ENCODE results near the gene OBSL1. TPM values are rescaled to one million over a fixed set of nuclear protein-coding genes. Genes with fewer than 3 reads are reported as not detected.

OBSL1 gene
- total RNA-seq, 1 experiment from 2014 or later, result 76.5 TPM

- no TSS peak for BruUV-seq (replicated peaks)
- CTCF ChIA-PET, result interaction anchor here (1.0 to 3.9 kb wide), 11 partner anchors 10 to 50 kb away, joined by 3 to 35 read pairs (median 8); partner anchors contain the start of gene GMPPA
- TF ChIP-seq, protein P1, sequence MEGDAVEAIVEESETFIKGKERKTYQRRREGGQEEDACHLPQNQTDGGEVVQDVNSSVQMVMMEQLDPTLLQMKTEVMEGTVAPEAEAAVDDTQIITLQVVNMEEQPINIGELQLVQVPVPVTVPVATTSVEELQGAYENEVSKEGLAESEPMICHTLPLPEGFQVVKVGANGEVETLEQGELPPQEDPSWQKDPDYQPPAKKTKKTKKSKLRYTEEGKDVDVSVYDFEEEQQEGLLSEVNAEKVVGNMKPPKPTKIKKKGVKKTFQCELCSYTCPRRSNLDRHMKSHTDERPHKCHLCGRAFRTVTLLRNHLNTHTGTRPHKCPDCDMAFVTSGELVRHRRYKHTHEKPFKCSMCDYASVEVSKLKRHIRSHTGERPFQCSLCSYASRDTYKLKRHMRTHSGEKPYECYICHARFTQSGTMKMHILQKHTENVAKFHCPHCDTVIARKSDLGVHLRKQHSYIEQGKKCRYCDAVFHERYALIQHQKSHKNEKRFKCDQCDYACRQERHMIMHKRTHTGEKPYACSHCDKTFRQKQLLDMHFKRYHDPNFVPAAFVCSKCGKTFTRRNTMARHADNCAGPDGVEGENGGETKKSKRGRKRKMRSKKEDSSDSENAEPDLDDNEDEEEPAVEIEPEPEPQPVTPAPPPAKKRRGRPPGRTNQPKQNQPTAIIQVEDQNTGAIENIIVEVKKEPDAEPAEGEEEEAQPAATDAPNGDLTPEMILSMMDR (IDR thresholded peaks at IDR 0.05; ENCODE audit: unreplicated experiment), result no peak
- Mint-ChIP-seq H3K9me3 (ENCODE audit: low read depth, unreplicated experiment) (no peaks in the 10 kb centered on the region), H3K36me3 (ENCODE audit: insufficient read depth, unreplicated experiment) (peaks cover 38% of the 10 kb centered on the region), H3K4me3 (ENCODE audit: low read depth, unreplicated experiment) (peak overlapping the region; percentile 79), H3K27me3 (ENCODE audit: unreplicated experiment) (peaks cover 52% of the 10 kb centered on the region), H3K4me1 (ENCODE audit: low read depth, unreplicated experiment) (peaks cover 25% of the 10 kb centered on the region), H3K27ac (ENCODE audit: unreplicated experiment) (peak overlapping the region; percentile 72)
- no peak for DNase-seq
- intact Hi-C loops (cut with micrococcal nuclease; ENCODE audit: unreplicated experiment), result no loop called here
Observed at GRCh38 chr2:219508971-219509779, 62.2 kb downstream of the OBSL1 start.

DNA sequence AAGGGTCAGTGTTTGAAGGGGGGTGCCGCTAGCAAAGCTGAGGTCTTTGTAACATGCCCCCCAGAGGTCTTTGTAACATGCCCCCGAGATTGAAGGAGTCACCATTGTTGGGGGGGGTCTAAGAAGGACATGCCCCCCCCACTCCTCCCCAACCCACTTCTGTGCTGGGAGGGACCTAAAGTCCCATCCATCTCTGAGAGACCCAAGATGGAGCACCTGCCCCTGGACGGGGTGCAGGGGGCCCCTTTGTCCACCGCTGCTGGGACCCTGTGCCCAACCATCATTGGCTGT, 63.0 kb downstream of the OBSL1 start:
- intact Hi-C loops (cut with micrococcal nuclease; ENCODE audit: unreplicated experiment), result no loop called here
- Mint-ChIP-seq H3K4me1 (ENCODE audit: low read depth, unreplicated experiment) (peaks cover 17% of the 10 kb centered on the region), H3K27ac (ENCODE audit: unreplicated experiment) (no peak overlapping the region), H3K4me3 (ENCODE audit: low read depth, unreplicated experiment) (no peak overlapping the region), H3K36me3 (ENCODE audit: insufficient read depth, unreplicated experiment) (peaks cover 32% of the 10 kb centered on the region), H3K27me3 (ENCODE audit: unreplicated experiment) (peaks cover 44% of the 10 kb centered on the region), H3K9me3 (ENCODE audit: low read depth, unreplicated experiment) (no peaks in the 10 kb centered on the region)
- CTCF ChIA-PET, result interaction anchor here (0.8 to 3.9 kb wide), 2 partner anchors 10 to 13 kb away, joined by 3 to 35 read pairs; partner anchors contain the start of gene GMPPA
- no peak for DNase-seq
- BruUV-seq (replicated peaks), result no TSS peak
- TF ChIP-seq, protein P1 (IDR thresholded peaks at IDR 0.05; ENCODE audit: unreplicated experiment), result no peak

- Mint-ChIP-seq H3K4me3 (ENCODE audit: low read depth, unreplicated experiment) (no peak overlapping the region), H3K9me3 (ENCODE audit: low read depth, unreplicated experiment) (no peaks in the 10 kb centered on the region), H3K4me1 (ENCODE audit: low read depth, unreplicated experiment) (peaks cover 11% of the 10 kb centered on the region), H3K27ac (ENCODE audit: unreplicated experiment) (no peak overlapping the region), H3K36me3 (ENCODE audit: insufficient read depth, unreplicated experiment) (peaks cover 29% of the 10 kb centered on the region), H3K27me3 (ENCODE audit: unreplicated experiment) (peaks cover 38% of the 10 kb centered on the region)
- CTCF ChIA-PET, result interaction anchor here (0.8 to 3.9 kb wide), 2 partner anchors 9 to 12 kb away, joined by 3 to 35 read pairs; partner anchors contain the start of gene GMPPA
- BruUV-seq (replicated peaks), result no TSS peak
- no peak for DNase-seq
- intact Hi-C loops (cut with micrococcal nuclease; ENCODE audit: unreplicated experiment), result no loop called here
- TF ChIP-seq, protein P1 (IDR thresholded peaks at IDR 0.05; ENCODE audit: unreplicated experiment), result no peak
Observed at GRCh38 chr2:219507581-219508443, 63.5 kb downstream of the OBSL1 start.

DNA sequence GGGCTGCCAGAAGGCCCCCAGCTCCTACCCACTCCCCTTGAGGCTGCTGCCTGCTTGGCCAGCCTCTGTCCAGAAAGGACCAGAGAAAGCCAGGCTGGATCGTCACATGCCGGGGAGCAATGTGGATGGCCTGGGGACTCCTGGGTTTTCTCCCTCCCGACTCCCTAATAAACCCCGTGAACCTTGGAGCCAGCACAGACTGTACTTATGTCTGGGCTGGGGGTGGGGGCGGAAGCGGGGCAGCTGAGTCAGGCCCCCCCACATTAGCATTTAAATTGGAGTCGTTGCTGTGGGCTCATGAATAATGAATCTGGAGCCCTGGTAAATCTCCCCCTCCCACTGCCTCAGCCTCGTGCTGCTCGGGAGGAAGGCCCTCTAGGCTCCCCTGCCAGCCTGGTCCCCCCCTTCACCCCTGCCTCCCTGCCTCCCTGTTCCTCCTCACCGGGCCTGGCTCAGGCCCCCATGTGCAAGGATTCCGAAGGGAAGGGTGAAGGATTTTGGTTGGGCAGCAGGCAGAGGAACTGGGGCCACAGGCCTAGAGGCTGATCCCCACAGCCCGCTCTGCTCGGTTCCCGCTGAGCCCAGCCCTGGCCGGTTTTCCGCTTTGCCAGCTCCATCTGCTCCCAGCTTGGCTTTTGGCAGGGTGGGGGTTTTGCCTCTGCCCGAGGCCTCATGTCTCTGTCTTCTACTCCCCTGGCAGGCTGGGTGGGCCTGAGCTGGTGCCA, 64.4 kb downstream of the OBSL1 start:
- Mint-ChIP-seq H3K27me3 (ENCODE audit: unreplicated experiment) (peaks cover 30% of the 10 kb centered on the region), H3K9me3 (ENCODE audit: low read depth, unreplicated experiment) (no peaks in the 10 kb centered on the region), H3K4me1 (ENCODE audit: low read depth, unreplicated experiment) (peaks cover 11% of the 10 kb centered on the region), H3K27ac (ENCODE audit: unreplicated experiment) (no peak overlapping the region), H3K36me3 (ENCODE audit: insufficient read depth, unreplicated experiment) (peaks cover 29% of the 10 kb centered on the region), H3K4me3 (ENCODE audit: low read depth, unreplicated experiment) (no peak overlapping the region)
- CTCF ChIA-PET, result interaction anchor here (3.9 kb wide), 1 partner anchor 8 kb away, joined by 35 read pairs; the partner anchor contains the start of gene GMPPA
- TF ChIP-seq, protein P1 (IDR thresholded peaks at IDR 0.05; ENCODE audit: unreplicated experiment), result no peak
- intact Hi-C loops (cut with micrococcal nuclease; ENCODE audit: unreplicated experiment), result no loop called here
- DNase-seq, result no peak
- no TSS peak for BruUV-seq (replicated peaks)

All from Calu3 (cell line).